Measurements from ENCODE around the gene GDF10.
A peak's percentile ranks its signal among the peaks of the same experiment; 100 is the strongest.

Gene GDF10

DNA sequence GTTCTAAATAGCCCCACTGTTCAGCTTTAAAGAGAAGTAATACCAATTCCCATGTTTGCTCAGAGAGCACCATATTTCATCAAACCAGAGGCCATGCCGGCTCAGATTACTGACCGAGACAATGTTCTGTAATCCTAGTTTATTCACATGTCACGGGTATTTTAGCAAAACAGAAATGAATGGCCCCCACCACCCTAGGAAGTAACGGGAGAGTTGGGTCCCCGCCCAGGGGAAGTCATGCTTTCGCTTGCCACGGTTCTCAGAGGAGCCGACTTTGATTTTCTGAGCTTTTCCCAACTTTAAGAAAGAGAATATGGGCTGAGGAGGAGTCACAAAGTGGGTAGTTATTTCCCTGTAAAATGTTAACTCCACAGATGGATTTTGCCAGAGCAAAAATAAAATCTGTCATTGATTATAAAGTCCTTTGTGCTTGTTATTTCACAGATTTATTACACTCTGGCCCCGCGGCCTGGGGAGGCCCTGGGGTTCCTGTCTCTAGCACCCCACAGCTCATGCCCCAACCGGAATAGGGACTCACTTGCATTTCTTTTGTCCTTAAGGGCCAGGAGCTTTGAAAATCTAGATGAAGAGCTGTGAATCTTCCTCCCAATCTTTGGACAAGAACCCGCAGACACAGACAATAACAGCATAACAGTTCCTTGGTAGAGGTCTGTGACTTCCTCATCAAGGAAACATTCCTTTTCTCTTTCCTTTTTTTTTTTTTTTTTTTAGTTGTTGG is 3.7 kb upstream of the GDF10 start:
- peak; percentile 34 for DNase-seq (ENCODE audit: low read depth)
- H3K27me3 ChIP-seq (replicated peaks; ENCODE audit: control insufficient read depth, insufficient read depth, low read length) = peaks cover 16% of the 10 kb centered on the region

DNA sequence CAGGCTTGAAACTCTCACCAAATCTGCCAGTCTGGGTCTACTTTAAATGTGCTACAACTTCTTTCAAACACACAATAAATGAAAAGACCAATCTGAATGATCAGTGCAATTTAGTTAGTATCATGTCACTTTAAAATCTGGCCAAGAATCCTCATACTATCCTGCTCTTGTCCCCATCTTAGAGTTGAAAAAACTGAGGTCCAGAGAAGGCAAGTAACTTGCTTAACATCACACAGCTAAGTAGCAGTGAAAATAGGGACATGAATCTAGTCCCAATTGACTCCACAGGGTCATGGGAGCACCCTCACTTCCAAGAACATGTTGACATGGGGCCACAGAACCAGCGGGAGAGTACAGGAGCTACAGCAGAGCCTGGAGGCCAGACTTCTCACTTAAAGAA is 3.1 kb upstream of the GDF10 start:
- H3K27me3 ChIP-seq (replicated peaks; ENCODE audit: control insufficient read depth, insufficient read depth, low read length) = peaks cover 13% of the 10 kb centered on the region
- no peak overlapping the region for H3K9ac ChIP-seq (ENCODE audit: low read length)
- no peaks in the 10 kb centered on the region for H3K9me3 ChIP-seq (ENCODE audit: control insufficient read depth, low read length)
- no peak overlapping the region for H3K4me3 ChIP-seq (ENCODE audit: low read length)
- peaks cover 11% of the 10 kb centered on the region for H3K4me1 ChIP-seq (ENCODE audit: control insufficient read depth, insufficient read depth, low read length)
- DNase-seq (ENCODE audit: low read depth) = no peak
- H3K36me3 ChIP-seq (ENCODE audit: control insufficient read depth, insufficient read depth, low read length, severe bottlenecking) = no peaks in the 10 kb centered on the region

More for the DNA sequence above, 3.7 kb upstream of the GDF10 start:
- H3K4me3 ChIP-seq (ENCODE audit: low read length) = peak overlapping the region; percentile 59
- H3K9me3 ChIP-seq (ENCODE audit: control insufficient read depth, low read length) = no peaks in the 10 kb centered on the region
- H3K36me3 ChIP-seq (ENCODE audit: control insufficient read depth, insufficient read depth, low read length, severe bottlenecking) = no peaks in the 10 kb centered on the region
- peak overlapping the region; percentile 29 for H3K9ac ChIP-seq (ENCODE audit: low read length)
- peaks cover 11% of the 10 kb centered on the region for H3K4me1 ChIP-seq (ENCODE audit: control insufficient read depth, insufficient read depth, low read length)

DNA sequence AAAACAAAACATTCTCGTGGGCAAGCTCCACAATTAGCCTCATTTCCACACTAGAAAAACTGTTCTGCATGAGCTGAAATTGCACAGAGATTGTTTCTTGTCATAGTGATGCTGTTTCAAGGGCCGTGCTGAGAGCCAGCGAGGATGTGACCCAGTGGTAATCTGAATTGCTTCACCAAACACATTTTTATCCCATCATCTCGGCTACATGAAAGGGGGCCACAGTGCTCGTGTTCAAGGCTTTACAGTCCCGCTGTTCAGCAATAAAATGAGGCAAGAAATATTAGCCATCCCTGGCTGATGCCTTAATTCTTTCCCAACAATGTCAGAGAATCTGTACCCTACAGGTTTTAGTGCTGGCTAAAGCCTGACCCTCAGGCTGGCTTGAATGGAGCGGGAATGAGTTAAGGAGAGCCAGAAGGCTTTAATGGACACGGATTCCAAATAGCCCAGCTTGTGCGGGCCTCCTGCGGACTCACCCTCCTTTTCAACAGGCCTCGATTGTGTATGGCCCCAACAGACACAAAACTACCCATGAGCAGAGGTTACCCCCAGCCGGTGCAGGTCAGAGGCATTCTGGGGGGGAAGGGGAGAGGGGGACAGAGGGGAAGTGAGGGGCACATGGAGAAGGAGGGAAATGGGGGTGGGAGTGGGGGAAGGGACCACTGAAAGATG is 2.0 kb upstream of the GDF10 start:
- H3K4me1 ChIP-seq (ENCODE audit: control insufficient read depth, insufficient read depth, low read length) = peaks cover 11% of the 10 kb centered on the region
- no peak for DNase-seq (ENCODE audit: low read depth)
- H3K4me3 ChIP-seq (ENCODE audit: low read length) = no peak overlapping the region
- no peak overlapping the region for H3K9ac ChIP-seq (ENCODE audit: low read length)
- H3K36me3 ChIP-seq (ENCODE audit: control insufficient read depth, insufficient read depth, low read length, severe bottlenecking) = no peaks in the 10 kb centered on the region
- peaks cover 11% of the 10 kb centered on the region for H3K27me3 ChIP-seq (replicated peaks; ENCODE audit: control insufficient read depth, insufficient read depth, low read length)
- no peaks in the 10 kb centered on the region for H3K9me3 ChIP-seq (ENCODE audit: control insufficient read depth, low read length)

DNA sequence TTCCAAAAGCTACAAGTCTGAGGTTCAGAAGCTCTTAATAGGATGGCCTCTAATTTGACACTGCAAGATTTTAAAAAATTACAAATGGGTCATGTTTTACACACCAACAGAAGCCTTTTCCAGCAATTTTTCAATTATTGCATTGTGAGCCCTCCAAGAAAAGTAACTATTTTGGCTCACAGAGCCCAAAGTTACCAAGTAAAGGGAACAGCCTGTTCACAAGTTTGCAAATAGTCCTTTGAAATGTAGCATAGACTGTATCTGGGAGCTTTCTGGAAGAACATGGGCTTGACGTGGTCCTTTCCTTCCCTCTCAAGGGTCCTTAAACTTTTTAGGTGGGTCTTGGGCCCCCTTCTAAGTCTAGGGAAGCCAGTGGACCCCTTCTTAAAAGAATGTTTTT is 1.3 kb upstream of the GDF10 start:
- no peaks in the 10 kb centered on the region for H3K9me3 ChIP-seq (ENCODE audit: control insufficient read depth, low read length)
- H3K36me3 ChIP-seq (ENCODE audit: control insufficient read depth, insufficient read depth, low read length, severe bottlenecking) = no peaks in the 10 kb centered on the region
- H3K4me3 ChIP-seq (ENCODE audit: low read length) = no peak overlapping the region
- H3K4me1 ChIP-seq (ENCODE audit: control insufficient read depth, insufficient read depth, low read length) = peaks cover 11% of the 10 kb centered on the region
- H3K9ac ChIP-seq (ENCODE audit: low read length) = no peak overlapping the region
- peaks cover 13% of the 10 kb centered on the region for H3K27me3 ChIP-seq (replicated peaks; ENCODE audit: control insufficient read depth, insufficient read depth, low read length)
- no peak for DNase-seq (ENCODE audit: low read depth)

DNA sequence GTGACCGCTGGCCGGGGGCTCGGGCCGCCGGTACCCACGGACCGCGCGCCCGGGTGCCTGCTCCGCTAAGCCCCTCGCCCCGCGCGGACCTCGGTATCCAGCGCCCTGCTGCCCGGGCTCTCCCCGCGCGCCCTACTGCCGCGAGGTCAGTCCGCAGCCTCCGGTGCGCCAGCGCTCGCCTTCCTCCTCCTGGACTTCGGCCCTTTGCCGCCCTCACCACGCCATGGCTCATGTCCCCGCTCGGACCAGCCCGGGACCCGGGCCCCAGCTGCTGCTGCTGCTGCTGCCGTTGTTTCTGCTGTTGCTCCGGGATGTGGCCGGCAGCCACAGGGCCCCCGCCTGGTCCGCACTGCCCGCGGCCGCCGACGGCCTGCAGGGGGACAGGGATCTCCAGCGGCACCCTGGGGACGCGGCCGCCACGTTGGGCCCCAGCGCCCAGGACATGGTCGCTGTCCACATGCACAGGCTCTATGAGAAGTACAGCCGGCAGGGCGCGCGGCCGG is 483 bp downstream of the GDF10 start:
- H3K36me3 ChIP-seq (ENCODE audit: control insufficient read depth, insufficient read depth, low read length, severe bottlenecking) = no peaks in the 10 kb centered on the region
- no peaks in the 10 kb centered on the region for H3K9me3 ChIP-seq (ENCODE audit: control insufficient read depth, low read length)
- peak overlapping the region; percentile 73 for H3K4me3 ChIP-seq (ENCODE audit: low read length)
- H3K9ac ChIP-seq (ENCODE audit: low read length) = peak overlapping the region; percentile 59
- H3K27me3 ChIP-seq (replicated peaks; ENCODE audit: control insufficient read depth, insufficient read depth, low read length) = peaks cover 13% of the 10 kb centered on the region
- peak; percentile 37 for DNase-seq (ENCODE audit: low read depth)
- peaks cover 11% of the 10 kb centered on the region for H3K4me1 ChIP-seq (ENCODE audit: control insufficient read depth, insufficient read depth, low read length)

DNA sequence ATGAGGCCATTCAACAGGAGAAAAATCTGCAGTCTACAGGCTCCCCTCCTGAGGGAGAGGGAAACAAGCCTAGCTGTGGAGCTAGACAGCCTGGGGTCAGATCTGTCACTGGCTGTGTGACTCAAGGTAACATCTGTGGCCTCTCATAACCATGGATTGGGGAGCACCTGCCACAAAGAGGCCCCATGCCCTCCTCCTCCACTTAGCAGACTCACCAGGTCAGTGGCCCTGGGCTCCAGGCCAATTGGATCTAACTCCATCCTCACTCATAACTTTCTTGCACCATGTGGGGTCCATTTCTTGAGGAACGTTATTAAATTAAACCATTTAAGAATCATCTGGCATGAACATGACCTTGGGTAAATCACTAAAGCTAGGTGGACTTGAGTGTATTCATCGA is 1.8 kb downstream of the GDF10 start:
- Histone ChIP-seq H3K36me3 (ENCODE audit: control insufficient read depth, insufficient read depth, low read length, severe bottlenecking) (no peaks in the 10 kb centered on the region), H3K4me3 (ENCODE audit: low read length) (no peak overlapping the region), H3K9me3 (ENCODE audit: control insufficient read depth, low read length) (no peaks in the 10 kb centered on the region), H3K9ac (ENCODE audit: low read length) (no peak overlapping the region), H3K27me3 (replicated peaks; ENCODE audit: control insufficient read depth, insufficient read depth, low read length) (peaks cover 13% of the 10 kb centered on the region), H3K4me1 (ENCODE audit: control insufficient read depth, insufficient read depth, low read length) (peaks cover 5% of the 10 kb centered on the region)
- no peak for DNase-seq (ENCODE audit: low read depth)

DNA sequence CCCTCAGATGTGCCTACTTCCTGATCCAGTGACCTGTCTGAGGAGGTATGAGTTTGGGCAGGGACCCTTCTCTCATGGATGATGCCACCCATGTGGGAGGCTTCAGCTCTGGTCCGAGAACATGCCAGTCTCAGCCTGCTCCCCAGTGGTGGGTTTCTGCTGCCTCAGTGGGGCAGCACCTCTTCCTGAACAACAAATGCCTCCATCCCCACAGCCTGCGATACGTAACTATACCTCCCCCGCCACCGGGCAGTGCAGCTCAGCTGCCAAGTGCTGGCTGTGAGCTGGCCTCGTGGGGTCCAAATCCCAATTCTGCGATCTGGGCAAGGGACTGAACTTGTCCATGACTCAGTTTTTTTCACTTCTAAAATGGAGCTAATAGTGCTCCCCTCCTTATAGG is 3.1 kb downstream of the GDF10 start:
- peaks cover 13% of the 10 kb centered on the region for H3K27me3 ChIP-seq (replicated peaks; ENCODE audit: control insufficient read depth, insufficient read depth, low read length)
- H3K4me1 ChIP-seq (ENCODE audit: control insufficient read depth, insufficient read depth, low read length) = peaks cover 5% of the 10 kb centered on the region
- no peaks in the 10 kb centered on the region for H3K9me3 ChIP-seq (ENCODE audit: control insufficient read depth, low read length)
- H3K4me3 ChIP-seq (ENCODE audit: low read length) = no peak overlapping the region
- DNase-seq (ENCODE audit: low read depth) = no peak
- H3K9ac ChIP-seq (ENCODE audit: low read length) = no peak overlapping the region
- no peaks in the 10 kb centered on the region for H3K36me3 ChIP-seq (ENCODE audit: control insufficient read depth, insufficient read depth, low read length, severe bottlenecking)

DNA sequence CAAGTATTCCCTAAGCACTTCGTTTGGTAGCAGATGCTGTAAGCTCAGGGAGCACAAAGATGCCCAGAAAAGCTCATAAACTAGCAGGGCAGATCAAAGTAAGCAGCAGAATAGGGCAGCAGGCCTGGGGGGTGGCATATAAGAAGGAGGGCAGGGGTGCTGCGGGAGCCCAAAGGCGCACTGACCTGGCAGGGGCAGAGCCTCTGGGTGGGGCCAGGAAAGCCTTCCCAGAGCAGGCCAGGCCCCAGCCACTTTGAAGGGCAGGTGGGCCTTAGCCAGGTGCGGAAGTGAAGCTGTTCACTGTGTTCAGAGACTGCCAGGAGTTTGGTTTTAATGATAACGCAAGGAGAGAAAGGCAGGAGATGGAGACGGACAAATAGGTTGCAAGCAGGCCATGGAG is 3.9 kb downstream of the GDF10 start:
- no peaks in the 10 kb centered on the region for H3K9me3 ChIP-seq (ENCODE audit: control insufficient read depth, low read length)
- no peak overlapping the region for H3K4me3 ChIP-seq (ENCODE audit: low read length)
- no peaks in the 10 kb centered on the region for H3K36me3 ChIP-seq (ENCODE audit: control insufficient read depth, insufficient read depth, low read length, severe bottlenecking)
- H3K4me1 ChIP-seq (ENCODE audit: control insufficient read depth, insufficient read depth, low read length) = peaks cover 5% of the 10 kb centered on the region
- peaks cover 13% of the 10 kb centered on the region for H3K27me3 ChIP-seq (replicated peaks; ENCODE audit: control insufficient read depth, insufficient read depth, low read length)
- H3K9ac ChIP-seq (ENCODE audit: low read length) = no peak overlapping the region
- no peak for DNase-seq (ENCODE audit: low read depth)

DNA sequence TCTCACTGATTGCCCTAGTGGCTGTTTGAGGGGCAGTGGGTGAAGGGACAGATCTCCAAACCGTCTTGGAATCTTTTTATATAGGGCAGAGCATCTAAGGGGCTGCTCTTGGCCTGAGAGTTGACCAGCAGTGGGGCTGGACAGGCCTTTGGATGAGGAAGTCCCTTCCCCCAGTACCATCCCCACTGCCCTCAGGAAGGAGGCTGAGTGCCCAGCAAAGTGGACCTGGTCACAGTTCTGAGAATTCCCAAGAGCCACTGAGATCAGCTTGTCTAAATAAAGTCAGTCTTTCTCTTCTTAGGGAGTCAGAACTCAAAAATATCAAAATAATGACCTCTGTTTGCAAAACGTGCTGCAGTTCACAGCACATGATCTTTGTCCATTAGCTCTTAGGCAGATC is 5.6 kb downstream of the GDF10 start:
- no peak for DNase-seq (ENCODE audit: low read depth)
- no peaks in the 10 kb centered on the region for H3K36me3 ChIP-seq (ENCODE audit: control insufficient read depth, insufficient read depth, low read length, severe bottlenecking)
- no peaks in the 10 kb centered on the region for H3K4me1 ChIP-seq (ENCODE audit: control insufficient read depth, insufficient read depth, low read length)
- no peaks in the 10 kb centered on the region for H3K9me3 ChIP-seq (ENCODE audit: control insufficient read depth, low read length)
- peaks cover 13% of the 10 kb centered on the region for H3K27me3 ChIP-seq (replicated peaks; ENCODE audit: control insufficient read depth, insufficient read depth, low read length)
- H3K4me3 ChIP-seq (ENCODE audit: low read length) = no peak overlapping the region
- no peak overlapping the region for H3K9ac ChIP-seq (ENCODE audit: low read length)

DNA sequence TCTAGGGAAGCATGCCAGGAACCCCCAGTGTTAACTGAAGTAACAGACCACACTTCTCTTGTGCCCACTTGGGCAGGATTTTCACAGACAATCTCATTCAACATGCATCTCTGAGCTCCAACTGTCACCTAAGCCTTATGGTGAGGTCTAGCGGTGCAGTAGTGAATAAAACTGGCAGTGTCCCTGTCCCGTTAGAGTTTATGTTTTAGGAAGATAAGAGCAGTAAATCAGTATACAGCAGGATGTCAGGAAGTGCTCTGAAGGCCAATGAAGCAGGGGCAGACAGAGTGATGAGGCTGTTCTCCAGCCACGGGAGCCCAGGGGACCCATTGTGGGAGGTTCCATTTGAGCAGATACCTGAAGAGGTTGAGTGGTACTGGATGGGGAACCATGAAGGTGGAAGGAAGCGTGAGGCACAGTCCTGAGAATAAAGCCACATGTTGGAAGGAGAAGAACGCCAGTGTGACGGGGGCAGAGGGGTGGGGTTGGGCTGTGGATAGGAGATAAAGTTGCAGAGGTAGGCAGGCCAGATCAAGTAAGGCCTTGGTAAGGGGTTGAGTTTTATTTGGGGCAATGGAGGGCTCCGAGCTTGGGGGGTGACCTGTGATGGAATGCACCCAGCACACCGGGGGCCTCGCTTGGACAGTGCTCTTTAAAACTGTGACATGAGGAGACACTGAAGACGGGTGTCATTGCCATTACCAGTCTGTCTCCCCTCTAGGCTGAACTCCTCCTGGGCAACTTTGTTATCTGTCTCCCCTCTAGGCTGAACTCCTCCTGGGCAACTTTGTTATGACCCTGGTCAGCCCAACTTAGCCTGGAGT is 6.6 kb downstream of the GDF10 start:
- peaks cover 5% of the 10 kb centered on the region for H3K27me3 ChIP-seq (replicated peaks; ENCODE audit: control insufficient read depth, insufficient read depth, low read length)
- no peak for DNase-seq (ENCODE audit: low read depth)
- no peaks in the 10 kb centered on the region for H3K36me3 ChIP-seq (ENCODE audit: control insufficient read depth, insufficient read depth, low read length, severe bottlenecking)
- no peak overlapping the region for H3K4me3 ChIP-seq (ENCODE audit: low read length)
- no peaks in the 10 kb centered on the region for H3K9me3 ChIP-seq (ENCODE audit: control insufficient read depth, low read length)
- H3K4me1 ChIP-seq (ENCODE audit: control insufficient read depth, insufficient read depth, low read length) = peaks cover 6% of the 10 kb centered on the region
- H3K9ac ChIP-seq (ENCODE audit: low read length) = no peak overlapping the region

DNA sequence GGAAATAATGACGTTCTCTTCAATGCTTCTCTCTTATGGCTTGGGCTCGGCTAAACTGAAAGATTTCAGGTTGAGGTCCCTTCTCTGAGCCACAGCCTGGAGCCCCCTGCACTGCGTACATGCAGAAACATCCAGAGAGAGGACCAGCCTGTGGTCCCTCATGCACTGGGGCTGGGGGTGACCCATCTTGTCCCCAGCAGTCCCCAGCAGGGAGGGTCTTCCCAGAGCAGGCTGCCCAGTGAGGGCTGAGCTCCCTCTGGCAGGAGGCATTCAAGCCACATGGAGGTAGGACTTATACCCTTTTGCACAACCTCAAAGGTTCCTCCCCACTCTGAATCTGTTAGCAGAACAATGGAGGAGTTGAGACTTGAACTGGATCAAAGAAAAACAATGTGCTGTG is 7.4 kb downstream of the GDF10 start:
- Histone ChIP-seq H3K9me3 (ENCODE audit: control insufficient read depth, low read length) (no peaks in the 10 kb centered on the region), H3K27me3 (replicated peaks; ENCODE audit: control insufficient read depth, insufficient read depth, low read length) (peaks cover 5% of the 10 kb centered on the region), H3K4me1 (ENCODE audit: control insufficient read depth, insufficient read depth, low read length) (peaks cover 11% of the 10 kb centered on the region), H3K4me3 (ENCODE audit: low read length) (no peak overlapping the region), H3K36me3 (ENCODE audit: control insufficient read depth, insufficient read depth, low read length, severe bottlenecking) (no peaks in the 10 kb centered on the region), H3K9ac (ENCODE audit: low read length) (no peak overlapping the region)
- DNase-seq (ENCODE audit: low read depth) = no peak

Measured in adipocyte (in vitro differentiated cells).